Measurements from ENCODE around the gene ARSB. TPM values are rescaled to one million over a fixed set of nuclear protein-coding genes. Genes with fewer than 3 reads are reported as not detected.
A peak's percentile ranks its signal among the peaks of the same experiment; 100 is the strongest.

Gene ARSB
- total and polyA plus RNA-seq, 12 donors, result 1.7 to 21.4 (median 14.1) TPM

DNA sequence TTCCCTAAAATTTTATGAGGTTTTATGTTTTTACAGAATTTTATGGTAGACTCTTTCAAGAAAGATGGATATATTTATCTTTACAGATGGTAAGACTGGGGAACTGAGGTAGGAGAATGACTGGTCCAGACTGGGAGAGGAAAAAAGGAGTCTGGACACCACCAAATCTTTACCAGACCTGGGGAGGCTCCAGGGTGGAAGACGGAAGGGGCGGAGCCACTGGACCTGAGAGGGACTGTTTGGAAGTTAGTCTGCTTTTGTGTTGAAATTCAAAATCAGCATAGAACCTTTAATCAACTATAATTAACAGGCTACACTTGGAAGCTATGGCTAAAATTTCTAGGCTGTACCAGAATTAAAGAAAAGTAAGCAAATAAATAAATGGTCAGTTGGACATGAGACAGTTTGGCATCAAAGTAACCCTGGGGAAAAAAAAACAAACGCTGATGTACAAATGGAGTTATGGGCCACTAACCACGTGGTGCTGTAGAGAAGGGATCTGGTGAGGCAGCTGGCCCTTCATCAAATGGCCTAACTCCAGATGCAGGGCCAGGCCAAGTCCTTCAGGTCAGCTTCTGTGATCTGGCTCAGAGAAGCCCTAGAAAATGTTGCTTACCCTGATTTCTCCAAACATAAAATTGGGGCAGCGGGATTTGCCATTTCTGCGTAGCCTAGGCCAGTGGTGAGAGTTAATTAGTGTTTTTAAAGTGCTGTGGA is 155.1 kb downstream of the ARSB start:
- intact Hi-C loops (cut with DNase I), result no loop called here

GRCh38 chr5:78827725-78828124 is 157.4 kb downstream of the ARSB start:
- Histone ChIP-seq H3K27me3 (no peaks in the 10 kb centered on the region), H3K4me3 (no peak overlapping the region), H3K27ac (peak overlapping the region in 1 of 10 donors; percentile 16), H3K36me3 (no peaks in the 10 kb centered on the region), H3K4me1 (peaks cover 0 to 35% (median 17%) of the 10 kb centered on the region in 9 donors), H3K9me3 (peaks cover 0 to 10% (median 0%) of the 10 kb centered on the region in 11 donors)
- 48 to 51% methylated on average over 4 of the region's 4 CpGs for WGBS, 2 donors
- ATAC-seq, result no peak
- intact Hi-C loops (cut with DNase I), result no loop called here
- TF ChIP-seq, protein P1, sequence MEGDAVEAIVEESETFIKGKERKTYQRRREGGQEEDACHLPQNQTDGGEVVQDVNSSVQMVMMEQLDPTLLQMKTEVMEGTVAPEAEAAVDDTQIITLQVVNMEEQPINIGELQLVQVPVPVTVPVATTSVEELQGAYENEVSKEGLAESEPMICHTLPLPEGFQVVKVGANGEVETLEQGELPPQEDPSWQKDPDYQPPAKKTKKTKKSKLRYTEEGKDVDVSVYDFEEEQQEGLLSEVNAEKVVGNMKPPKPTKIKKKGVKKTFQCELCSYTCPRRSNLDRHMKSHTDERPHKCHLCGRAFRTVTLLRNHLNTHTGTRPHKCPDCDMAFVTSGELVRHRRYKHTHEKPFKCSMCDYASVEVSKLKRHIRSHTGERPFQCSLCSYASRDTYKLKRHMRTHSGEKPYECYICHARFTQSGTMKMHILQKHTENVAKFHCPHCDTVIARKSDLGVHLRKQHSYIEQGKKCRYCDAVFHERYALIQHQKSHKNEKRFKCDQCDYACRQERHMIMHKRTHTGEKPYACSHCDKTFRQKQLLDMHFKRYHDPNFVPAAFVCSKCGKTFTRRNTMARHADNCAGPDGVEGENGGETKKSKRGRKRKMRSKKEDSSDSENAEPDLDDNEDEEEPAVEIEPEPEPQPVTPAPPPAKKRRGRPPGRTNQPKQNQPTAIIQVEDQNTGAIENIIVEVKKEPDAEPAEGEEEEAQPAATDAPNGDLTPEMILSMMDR (IDR thresholded peaks at IDR 0.05), result no peak
- DNase-seq, result no peak

More for the DNA sequence above, 155.1 kb downstream of the ARSB start:
- no peak overlapping the region for H3K4me3 ChIP-seq
- H3K27ac ChIP-seq, result peak overlapping the region in 5 of 10 donors; percentile 11 to 49 (median 29)
- TF ChIP-seq, protein P1 (IDR thresholded peaks at IDR 0.05), result no peak
- WGBS, 2 donors, result 45 to 47% methylated on average over 6 of the region's 6 CpGs
- H3K27me3 ChIP-seq, result no peaks in the 10 kb centered on the region
- no peaks in the 10 kb centered on the region for H3K36me3 ChIP-seq
- peak in 7 of 8 donors; percentile 82 to 95 (median 92) for ATAC-seq
- peak; percentile 67 to 74 for DNase-seq
- peaks cover 0 to 28% (median 14%) of the 10 kb centered on the region in 9 donors for H3K4me1 ChIP-seq
- H3K9me3 ChIP-seq, result peaks cover 0 to 10% (median 0%) of the 10 kb centered on the region in 11 donors

DNA sequence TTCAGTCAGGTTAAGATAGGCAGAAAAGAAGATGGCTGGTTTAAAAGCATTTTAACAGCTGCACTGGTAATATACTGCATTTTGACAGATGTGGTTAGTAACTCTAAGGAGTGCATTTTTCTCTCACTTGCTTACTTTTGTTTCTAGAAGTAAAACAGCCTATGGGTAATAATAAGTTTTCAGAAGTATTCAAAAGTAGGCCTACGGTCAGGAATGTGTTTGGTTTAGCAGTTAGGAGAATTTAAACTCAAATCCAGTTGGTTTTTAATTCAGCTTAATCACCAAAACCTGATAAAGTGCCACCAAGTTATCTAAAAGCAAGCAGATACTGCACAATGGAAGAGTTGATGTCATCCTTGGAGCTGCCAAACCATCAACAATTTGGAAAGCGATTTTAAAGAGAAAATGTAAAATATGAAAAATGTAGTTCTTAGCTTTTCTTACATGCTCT is 160.3 kb downstream of the ARSB start:
- TF ChIP-seq, protein P1 (IDR thresholded peaks at IDR 0.05), result no peak
- Histone ChIP-seq H3K9me3 (peaks cover 0 to 10% (median 0%) of the 10 kb centered on the region in 11 donors), H3K27ac (peak overlapping the region in 5 of 10 donors; percentile 2 to 46 (median 5)), H3K4me3 (no peak overlapping the region), H3K27me3 (no peaks in the 10 kb centered on the region), H3K36me3 (no peaks in the 10 kb centered on the region), H3K4me1 (peaks cover 0 to 21% (median 5%) of the 10 kb centered on the region in 9 donors)
- ATAC-seq (peak in 1 of 8 donors; percentile 26), DNase-seq (no peak)
- intact Hi-C loops (cut with DNase I), result no loop called here
- WGBS, 2 donors, result 60 to 63% methylated on average over 2 of the region's 2 CpGs

- no peaks in the 10 kb centered on the region for H3K27me3 ChIP-seq
- H3K27ac ChIP-seq, result no peak overlapping the region
- TF ChIP-seq, protein P1 (IDR thresholded peaks at IDR 0.05), result no peak
- H3K9me3 ChIP-seq, result no peaks in the 10 kb centered on the region
- 91 to 100% methylated on average over 1 of the region's 1 CpG for WGBS, 2 donors
- H3K4me1 ChIP-seq, result peaks cover 0 to 16% (median 3%) of the 10 kb centered on the region in 9 donors
- DNase-seq (no peak), ATAC-seq (no peak)
- no peaks in the 10 kb centered on the region for H3K36me3 ChIP-seq
- intact Hi-C loops (cut with DNase I), result no loop called here
- no peak overlapping the region for H3K4me3 ChIP-seq
Measured at GRCh38 chr5:78823196-78823595, 161.9 kb downstream of the ARSB start.

Data from heart right ventricle (tissue), 16 donors.